ENCODE data around the gene OGFRL1.

GRCh38 chr6:71338540-71339316 lies 50.1 kb downstream of the OGFRL1 start:
- TF ChIP-seq, protein P1, sequence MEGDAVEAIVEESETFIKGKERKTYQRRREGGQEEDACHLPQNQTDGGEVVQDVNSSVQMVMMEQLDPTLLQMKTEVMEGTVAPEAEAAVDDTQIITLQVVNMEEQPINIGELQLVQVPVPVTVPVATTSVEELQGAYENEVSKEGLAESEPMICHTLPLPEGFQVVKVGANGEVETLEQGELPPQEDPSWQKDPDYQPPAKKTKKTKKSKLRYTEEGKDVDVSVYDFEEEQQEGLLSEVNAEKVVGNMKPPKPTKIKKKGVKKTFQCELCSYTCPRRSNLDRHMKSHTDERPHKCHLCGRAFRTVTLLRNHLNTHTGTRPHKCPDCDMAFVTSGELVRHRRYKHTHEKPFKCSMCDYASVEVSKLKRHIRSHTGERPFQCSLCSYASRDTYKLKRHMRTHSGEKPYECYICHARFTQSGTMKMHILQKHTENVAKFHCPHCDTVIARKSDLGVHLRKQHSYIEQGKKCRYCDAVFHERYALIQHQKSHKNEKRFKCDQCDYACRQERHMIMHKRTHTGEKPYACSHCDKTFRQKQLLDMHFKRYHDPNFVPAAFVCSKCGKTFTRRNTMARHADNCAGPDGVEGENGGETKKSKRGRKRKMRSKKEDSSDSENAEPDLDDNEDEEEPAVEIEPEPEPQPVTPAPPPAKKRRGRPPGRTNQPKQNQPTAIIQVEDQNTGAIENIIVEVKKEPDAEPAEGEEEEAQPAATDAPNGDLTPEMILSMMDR (IDR thresholded peaks at IDR 0.05; ENCODE audit: insufficient read depth, low read length) = no peak
- TF ChIP-seq POLR2AphosphoS5 (IDR thresholded peaks at IDR 0.05; ENCODE audit: low read depth) (no peak), REST (IDR thresholded peaks at IDR 0.05; ENCODE audit: insufficient replicate concordance, low read depth) (no peak), GABPA (IDR thresholded peaks at IDR 0.05; ENCODE audit: low read depth) (no peak)
